ENCODE measurements around the gene LDHAL6B. TPM values are rescaled to one million over a fixed set of nuclear protein-coding genes. Genes with fewer than 3 reads are reported as not detected.
A peak's percentile ranks its signal among the peaks of the same experiment; 100 is the strongest.
"Not testable (repeated sequence)": the region's sequence is repeated elsewhere in the genome, so short reads cannot be mapped to it uniquely, and the experiment has no call there.

LDHAL6B gene
- under 1 TPM in 2 of 4 donors, not detected in 2; 0.14 to 0.32 TPM for polyA plus RNA-seq (ENCODE audit: insufficient read length in 4 of 4)

GRCh38 chr15:59206623-59207183 is at the start of gene LDHAL6B:
Gene LDHAL6B, plus strand, starts transcription at chr15:59206843. Its CDS starts 98 bp downstream, at chr15:59206941.
- DNase-seq (ENCODE audit: low read depth in 4 of 4, low spot score in 3 of 4) = no peak

GRCh38 chr15:59157396-59157795 is 49.2 kb upstream of the LDHAL6B start:
- DNase-seq (ENCODE audit: low read depth in 4 of 4, low spot score in 3 of 4) = no peak

- DNase-seq (ENCODE audit: low read depth in 4 of 4, low spot score in 3 of 4) = no peak
Measured at GRCh38 chr15:59157840-59158700, 48.6 kb upstream of the LDHAL6B start.

- DNase-seq (ENCODE audit: low read depth in 4 of 4, low spot score in 3 of 4) = no peak
Measured at GRCh38 chr15:59158701-59159034, 48.0 kb upstream of the LDHAL6B start.

GRCh38 chr15:59159210-59159609 is 47.4 kb upstream of the LDHAL6B start:
- no peak for DNase-seq (ENCODE audit: low read depth in 4 of 4, low spot score in 3 of 4)

- DNase-seq (ENCODE audit: low read depth in 4 of 4, low spot score in 3 of 4) = no peak
Measured at GRCh38 chr15:59160880-59161593, 45.6 kb upstream of the LDHAL6B start.

- DNase-seq (ENCODE audit: low read depth in 4 of 4, low spot score in 3 of 4) = not testable (repeated sequence)
Measured at GRCh38 chr15:59162080-59162479, 44.6 kb upstream of the LDHAL6B start.

GRCh38 chr15:59165726-59166125 is 40.9 kb upstream of the LDHAL6B start:
- DNase-seq (ENCODE audit: low read depth in 4 of 4, low spot score in 3 of 4) = peak in 1 of 4 donors; percentile 32

GRCh38 chr15:59166166-59166565 is 40.5 kb upstream of the LDHAL6B start:
- no peak for DNase-seq (ENCODE audit: low read depth in 4 of 4, low spot score in 3 of 4)

- DNase-seq (ENCODE audit: low read depth in 4 of 4, low spot score in 3 of 4) = no peak
Measured at GRCh38 chr15:59166601-59167265, 39.9 kb upstream of the LDHAL6B start.

- DNase-seq (ENCODE audit: low read depth in 4 of 4, low spot score in 3 of 4) = no peak
Measured at GRCh38 chr15:59168536-59168935, 38.1 kb upstream of the LDHAL6B start.

- DNase-seq (ENCODE audit: low read depth in 4 of 4, low spot score in 3 of 4) = no peak
Measured at GRCh38 chr15:59169251-59169708, 37.4 kb upstream of the LDHAL6B start.

GRCh38 chr15:59170295-59171066 is 36.2 kb upstream of the LDHAL6B start:
- no peak for DNase-seq (ENCODE audit: low read depth in 4 of 4, low spot score in 3 of 4)

- no peak for DNase-seq (ENCODE audit: low read depth in 4 of 4, low spot score in 3 of 4)
Measured at GRCh38 chr15:59171067-59171397, 35.6 kb upstream of the LDHAL6B start.

- DNase-seq (ENCODE audit: low read depth in 4 of 4, low spot score in 3 of 4) = no peak
Measured at GRCh38 chr15:59172289-59172901, 34.2 kb upstream of the LDHAL6B start.

- DNase-seq (ENCODE audit: low read depth in 4 of 4, low spot score in 3 of 4) = no peak
Measured at GRCh38 chr15:59173194-59173593, 33.4 kb upstream of the LDHAL6B start.

- DNase-seq (ENCODE audit: low read depth in 4 of 4, low spot score in 3 of 4) = no peak
Measured at GRCh38 chr15:59174151-59174834, 32.4 kb upstream of the LDHAL6B start.

- DNase-seq (ENCODE audit: low read depth in 4 of 4, low spot score in 3 of 4) = no peak
Measured at GRCh38 chr15:59174835-59175831, 31.5 kb upstream of the LDHAL6B start.
